ENCODE data around the gene BBS7.
A peak's percentile ranks its signal among the peaks of the same experiment; 100 is the strongest.

Gene BBS7

DNA sequence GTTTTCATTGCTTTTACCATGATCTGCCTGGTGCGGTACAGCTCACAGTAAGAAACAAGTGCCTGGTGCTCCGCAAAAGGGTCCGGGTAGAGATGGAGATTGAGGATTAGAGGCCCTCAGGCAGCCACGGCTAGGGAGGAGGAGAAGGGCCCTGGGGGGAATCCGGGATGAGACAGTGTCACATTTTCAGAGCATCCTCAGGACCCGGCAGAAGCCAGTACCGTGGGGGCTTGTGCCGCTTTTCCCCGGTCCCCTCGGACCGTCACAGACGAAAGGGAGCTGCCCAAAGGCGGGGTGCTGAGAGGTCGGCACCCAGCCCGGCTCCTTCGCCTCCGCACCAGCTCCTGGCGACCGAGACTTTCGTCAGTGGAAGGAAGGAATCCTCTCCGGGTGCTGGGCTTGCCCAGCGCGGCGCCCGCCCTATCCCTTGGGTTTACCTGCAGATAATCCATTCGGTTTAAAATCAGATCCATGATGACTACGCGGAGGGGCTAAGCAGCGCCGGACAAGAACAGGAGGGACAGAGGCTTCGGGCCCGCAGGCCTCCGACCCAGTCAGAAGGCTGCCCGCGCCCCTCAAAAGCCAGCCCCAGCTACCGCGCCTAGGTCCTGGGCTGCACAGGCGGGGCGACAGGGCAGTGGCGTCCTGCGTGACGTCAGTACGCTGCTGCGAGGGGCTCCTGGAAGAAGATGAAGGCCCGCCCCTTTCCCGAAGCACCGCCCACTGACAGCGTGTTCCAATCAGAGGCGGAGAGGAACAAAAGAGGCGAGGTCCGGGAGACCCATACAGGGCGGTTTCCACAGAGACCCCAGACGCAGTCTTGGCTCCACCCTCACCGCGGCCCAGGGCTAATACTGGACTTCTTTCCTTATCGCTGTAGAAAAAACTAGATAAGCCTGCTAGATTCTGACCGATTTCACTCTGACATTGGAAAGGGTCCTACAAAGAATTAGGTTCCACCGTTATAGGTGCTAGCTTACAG, at the start of gene BBS7:
Gene BBS7 (minus strand): TSS at position 634 of the 982 bp plus-strand sequence. CDS start 161 bp downstream, at position 473.
- peak; percentile 85 to 99 (median 97) for DNase-seq

- DNase-seq = no peak
Measured at GRCh38 chr4:121913667-121914066, 43.4 kb upstream of the BBS7 start.

DNA sequence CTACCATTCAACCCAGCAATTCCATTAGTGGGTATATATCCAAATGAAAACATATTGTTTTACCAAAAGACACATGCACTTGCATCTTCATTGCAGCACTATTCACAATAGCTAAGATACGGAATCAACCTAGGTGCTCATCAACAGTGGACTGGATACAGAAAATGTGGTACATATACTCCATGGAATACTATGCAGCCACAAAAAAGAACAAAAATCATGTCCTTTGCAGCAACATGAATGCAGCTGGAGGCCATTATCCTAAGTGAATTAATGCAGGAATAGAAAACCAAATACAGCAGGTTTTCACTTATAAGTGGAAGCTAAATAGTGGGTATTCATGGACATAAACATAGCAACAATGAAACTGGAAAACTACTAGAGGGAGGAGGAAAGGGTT, 38.1 kb upstream of the BBS7 start:
- no peak for DNase-seq

DNA sequence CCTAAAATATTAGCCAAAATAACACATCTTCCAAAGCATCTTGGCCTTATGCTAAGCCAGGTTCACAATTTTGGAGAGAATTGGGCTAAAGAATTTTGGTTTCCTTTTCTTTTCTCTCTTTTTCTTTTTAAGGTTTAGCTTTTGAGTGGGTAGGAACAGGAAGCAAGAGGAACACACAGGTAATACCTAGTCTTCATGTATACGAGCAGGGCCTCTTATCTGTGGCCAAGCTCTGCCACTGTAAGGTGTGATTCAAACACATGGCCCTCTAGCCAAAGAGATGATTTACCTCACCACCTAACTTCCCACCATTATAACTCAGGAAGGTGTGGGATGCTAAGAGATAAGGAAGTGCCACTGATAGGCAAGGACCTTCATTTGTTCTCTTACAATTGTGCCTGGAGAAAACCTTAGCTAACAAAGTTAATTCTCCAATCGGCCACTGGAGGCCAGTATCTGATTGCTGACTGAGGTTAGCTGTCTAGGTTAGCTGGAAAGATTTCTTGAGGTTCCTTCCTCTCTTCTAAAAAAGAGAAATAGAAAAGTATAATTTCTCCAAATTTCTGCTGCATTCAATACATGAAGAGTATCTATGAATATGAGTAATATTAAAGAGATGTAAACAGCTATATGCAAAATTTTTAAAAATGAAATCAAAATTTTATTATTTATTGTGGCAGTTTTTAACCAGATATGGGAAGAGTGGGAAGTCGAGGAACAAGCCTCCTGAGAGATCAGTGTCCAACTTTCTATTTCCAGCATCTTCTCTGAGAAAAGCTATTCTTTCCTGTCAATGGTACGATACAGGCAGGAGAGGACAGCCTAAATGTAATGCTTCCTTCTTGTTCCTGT, 30.1 kb upstream of the BBS7 start:
- DNase-seq = peak; percentile 6 to 76 (median 25)

DNA sequence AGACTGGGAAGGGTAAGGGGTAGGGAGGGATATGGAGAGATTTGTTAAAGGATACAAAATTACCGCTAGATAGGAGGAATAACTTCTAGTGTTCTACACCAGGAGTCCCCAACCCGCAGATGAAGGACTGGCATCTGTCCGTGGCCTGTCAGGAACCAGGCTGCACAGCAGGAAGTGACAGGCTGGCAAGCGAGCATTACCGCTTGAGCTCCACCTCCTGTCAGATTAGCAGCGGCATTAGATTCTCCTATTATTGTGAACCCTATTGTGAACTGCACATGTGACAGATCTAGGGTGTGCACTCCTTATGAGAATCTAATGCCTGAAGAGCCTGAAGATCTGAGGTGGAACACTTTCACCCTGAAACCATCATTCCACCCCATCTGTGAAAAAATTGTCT, 27.9 kb upstream of the BBS7 start:
- DNase-seq = peak in 1 of 3 experiments; percentile 3

DNA sequence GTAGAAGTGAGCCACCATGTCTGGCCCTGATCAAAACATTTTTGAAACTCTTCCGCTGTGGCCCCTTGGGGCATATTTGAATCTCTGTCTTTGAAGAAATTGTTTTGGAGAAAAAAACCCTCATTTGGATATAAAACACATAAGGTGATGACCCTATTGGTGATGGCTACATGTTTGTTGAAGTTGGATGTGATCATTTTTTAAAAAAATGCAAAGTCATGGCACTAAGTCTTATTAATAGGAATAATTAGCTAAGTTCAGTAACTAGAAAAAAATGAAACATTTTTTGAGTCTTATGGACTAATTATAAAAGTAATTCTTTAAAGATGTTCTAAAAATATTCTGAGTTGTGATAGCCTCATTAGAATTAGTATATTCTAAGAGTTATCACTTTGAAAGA, 17.9 kb upstream of the BBS7 start:
- DNase-seq = no peak

GRCh38 chr4:121885115-121885514, 14.8 kb upstream of the BBS7 start:
- DNase-seq = no peak

- DNase-seq = no peak
Measured at GRCh38 chr4:121881158-121881557, 10.9 kb upstream of the BBS7 start.

DNA sequence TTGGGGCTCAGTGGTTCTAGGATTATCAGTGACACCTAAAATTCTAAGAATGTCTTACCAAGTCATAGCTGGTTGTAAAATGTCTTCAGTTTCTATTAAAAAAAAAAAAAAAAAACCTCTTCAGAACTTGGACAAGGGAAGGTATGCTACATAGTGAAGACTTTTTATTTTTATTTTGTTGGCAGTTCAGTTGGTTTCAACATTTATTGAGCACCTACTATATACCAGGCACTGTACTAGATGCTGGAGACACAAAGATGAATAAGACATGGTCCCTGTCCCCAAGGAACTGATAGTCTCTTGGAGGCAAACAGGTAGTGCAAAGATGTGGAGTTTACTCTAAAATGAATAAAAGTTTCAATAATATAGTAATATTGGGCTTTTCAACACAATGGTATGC, 8.9 kb upstream of the BBS7 start:
- no peak for DNase-seq

GRCh38 chr4:121877041-121877773, 6.9 kb upstream of the BBS7 start:
- no peak for DNase-seq

GRCh38 chr4:121876070-121876469, 5.8 kb upstream of the BBS7 start:
- DNase-seq = no peak

- DNase-seq = no peak
Measured at GRCh38 chr4:121875652-121876051, 5.4 kb upstream of the BBS7 start.

- DNase-seq = no peak
Measured at GRCh38 chr4:121873604-121874003, 3.3 kb upstream of the BBS7 start.

GRCh38 chr4:121863799-121864198, 6.5 kb downstream of the BBS7 start:
- DNase-seq = peak in 1 of 3 experiments; percentile 35

- DNase-seq = no peak
Measured at GRCh38 chr4:121861426-121861825, 8.8 kb downstream of the BBS7 start.

GRCh38 chr4:121860121-121860520, 10.2 kb downstream of the BBS7 start:
- no peak for DNase-seq

GRCh38 chr4:121851354-121851753, 18.9 kb downstream of the BBS7 start:
- no peak for DNase-seq

DNA sequence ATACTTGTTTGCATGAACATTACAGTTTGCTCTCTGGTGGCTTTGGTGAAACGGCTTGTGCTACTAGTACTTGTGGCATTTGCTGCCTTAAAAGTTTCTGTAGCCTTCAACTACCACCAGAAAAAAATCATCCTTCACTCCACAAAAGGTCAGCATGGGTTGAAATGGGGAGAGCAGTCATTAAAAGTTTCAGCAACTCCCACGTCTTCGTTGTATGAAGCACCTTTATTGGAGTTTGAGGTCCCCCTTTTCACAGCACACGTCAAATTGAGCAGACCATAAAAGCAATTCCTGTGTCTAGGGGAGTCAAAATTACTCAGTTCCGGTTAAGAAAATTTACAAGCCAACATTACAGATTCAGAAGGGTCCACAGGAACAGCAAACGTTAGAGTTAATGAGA, 23.6 kb downstream of the BBS7 start:
- DNase-seq = no peak

DNA sequence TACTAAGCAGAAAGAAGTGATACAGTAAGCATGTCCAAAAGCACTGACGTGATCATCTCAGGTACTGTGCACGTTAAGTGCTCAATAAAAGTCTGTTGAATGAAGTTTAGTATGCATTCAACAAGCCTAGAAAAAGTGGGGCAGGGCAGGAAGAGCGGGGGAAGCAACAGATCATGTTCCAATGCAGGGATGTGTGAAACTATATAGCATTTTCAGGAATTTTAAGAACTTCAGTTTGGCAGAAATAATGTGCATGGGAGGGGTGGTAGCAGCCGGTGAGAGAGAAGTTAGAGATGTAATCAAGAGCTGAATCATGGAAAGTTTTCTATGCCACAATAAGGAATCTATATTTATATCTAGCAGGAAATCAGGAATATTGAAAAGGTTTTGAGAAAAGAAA, 27.4 kb downstream of the BBS7 start:
- no peak for DNase-seq

DNA sequence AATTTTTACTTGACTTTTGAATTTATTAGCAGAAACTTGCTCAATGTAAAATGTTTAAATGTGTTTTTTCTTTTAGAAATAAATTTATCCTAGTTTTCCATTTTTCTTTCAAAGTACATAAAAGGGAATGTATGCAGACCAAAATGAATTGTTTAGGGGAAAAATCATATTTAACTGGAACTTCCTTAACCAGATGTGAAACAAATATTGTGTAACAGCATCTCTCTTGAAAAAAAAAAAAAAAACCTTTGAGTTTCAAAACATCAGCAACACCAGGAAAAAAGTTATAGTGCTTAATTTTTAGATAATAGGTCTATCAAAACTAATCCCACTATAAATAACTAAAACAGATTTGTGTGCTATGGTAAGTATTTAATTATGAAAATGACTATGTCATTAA, 32.1 kb downstream of the BBS7 start:
- no peak for DNase-seq

DNA sequence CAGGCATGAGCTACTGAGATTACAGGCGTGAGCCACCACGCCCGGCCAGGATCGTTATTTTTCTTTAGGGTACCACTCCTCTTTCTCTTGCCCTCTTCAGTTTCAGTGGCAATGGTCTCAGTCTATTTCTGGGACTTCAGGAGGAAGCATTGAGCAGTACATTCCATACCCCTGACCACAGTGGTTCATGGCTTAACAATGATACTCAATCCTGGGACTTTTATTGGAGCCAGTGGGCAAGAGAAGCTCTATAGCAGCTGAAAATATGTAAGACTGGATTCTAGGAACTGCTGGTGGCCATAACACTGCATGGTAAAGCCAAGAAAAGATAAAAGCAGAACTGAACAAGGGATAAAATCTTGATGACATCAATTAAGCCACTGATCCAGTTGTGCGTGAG, 40.8 kb downstream of the BBS7 start:
- DNase-seq = no peak

DNA sequence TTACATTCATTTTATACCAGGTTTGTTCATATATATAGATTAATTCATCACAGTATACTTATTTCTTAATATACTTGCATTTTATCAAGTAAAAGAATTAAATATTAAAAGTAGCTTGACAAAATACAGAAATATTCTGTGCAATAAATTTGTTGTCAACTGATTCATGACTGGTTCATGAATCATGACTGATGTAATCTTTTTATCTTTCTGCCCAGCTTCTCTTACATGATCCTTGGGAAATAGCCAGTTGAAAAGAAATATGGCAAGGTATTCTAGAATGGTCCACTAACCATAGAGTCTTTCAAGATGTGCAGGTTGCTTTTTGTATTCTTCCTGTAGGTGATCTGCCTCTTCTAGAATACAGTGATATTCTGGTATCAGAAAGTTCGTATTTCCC, 42.4 kb downstream of the BBS7 start:
- DNase-seq = no peak

DNA sequence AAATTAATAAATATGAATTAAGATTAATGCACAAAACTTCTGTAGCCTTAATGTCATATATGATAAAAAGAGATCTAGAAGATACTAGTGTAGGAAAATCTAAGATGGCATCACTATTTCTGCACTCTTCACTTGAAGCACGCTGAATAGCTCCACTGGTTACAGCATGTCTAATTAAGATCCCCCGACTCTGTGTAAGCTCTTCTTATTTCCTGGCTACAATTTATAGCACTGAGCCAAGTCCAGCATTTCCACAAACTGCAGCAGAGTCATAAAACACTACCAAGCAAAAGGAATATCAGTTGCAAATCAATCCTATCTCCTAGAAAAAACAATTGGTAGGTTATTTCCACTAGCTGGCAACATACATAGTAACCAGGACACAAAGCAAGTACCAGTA, 45.3 kb downstream of the BBS7 start:
- DNase-seq = no peak

Measured in NCI-H1417 (cell line).